HepG2 (cell line): ENCODE data around the gene ETV6. TPM values are rescaled to one million over a fixed set of nuclear protein-coding genes. Genes with fewer than 3 reads are reported as not detected.

Experiments
- ATAC-seq: fragments of 200-7000 bp; cut with Tn5 transposase; 3 replicates; pipeline ENCODE4 v1.9.1; 2020; ENCODE audit warnings: mild to moderate bottlenecking, moderate library complexity
- BruUV-seq: library from RNA; stranded (reverse); fragments of 400-500 nt; replicated peaks from 2 replicates; lab custom pipeline; 2021; lab: Mats Ljungman, UMichigan
- CTCF ChIA-PET: fragments of 300-600 bp; formaldehyde crosslinking; extraction: SDS; loops from one replicate; lab custom pipeline; 2021; ENCODE audit warnings: low total read pairs, inconsistent platforms, low intra/inter-chr PET ratio; lab: Yijun Ruan, JAX
- POLR2A ChIA-PET: fragments of 350-600 bp; sonication (Branson Sonifier 250); formaldehyde crosslinking; loops from one replicate; lab custom pipeline; 2020; ENCODE audit warnings: antibody characterized with exemption, inconsistent platforms; lab: Yijun Ruan, JAX
- DNase-seq: peaks from one replicate; pipeline ENCODE4 v3.0.0-alpha.2; 2015; ENCODE audit warnings: low spot score
- FAIRE-seq: peaks from 3 replicates; lab custom pipeline; 2011; peaks lifted over from hg19 to GRCh38; lab: Jason Lieb, UNC
- H2AFZ ChIP-seq: one replicate; pipeline ENCODE4 v1.6.1; 2011; ENCODE audit warnings: low read length, inconsistent platforms
- H3K27ac ChIP-seq: fragments of 300-600 bp; 3 replicates; pipeline ENCODE4 v1.8.0; 2011; ENCODE audit warnings: mixed run types, mild to moderate bottlenecking, mixed read lengths, low read length, inconsistent platforms; ENCODE audit not compliant: insufficient read depth; ENCODE audit errors: extremely low read length
- H3K27me3 ChIP-seq, 2 experiments: fragments of 200-600 bp in 1 of 2; 2 replicates in 1 of 2; 3 replicates in 1 of 2; pipeline versions ENCODE4 v1.6.0 to v1.8.0; 2011; ENCODE audit warnings: low read length in 2 of 2, mild to moderate bottlenecking in 2 of 2, moderate library complexity in 2 of 2, inconsistent platforms in 1 of 2; ENCODE audit not compliant: insufficient read depth in 2 of 2, control insufficient read depth in 1 of 2
- H3K36me3 ChIP-seq, 2 experiments: fragments of 200-600 bp in 1 of 2; replicated peaks in 1 of 2; 2 replicates in 1 of 2; 3 replicates in 1 of 2; pipeline versions ENCODE4 v1.5.1 to v1.8.0; 2011; ENCODE audit warnings: low read length in 2 of 2, inconsistent platforms in 1 of 2; ENCODE audit not compliant: insufficient read depth in 2 of 2, control insufficient read depth in 1 of 2
- H3K4me1 ChIP-seq: 2 replicates; pipeline ENCODE4 v1.5.1; 2012; ENCODE audit warnings: low read length, inconsistent platforms; ENCODE audit not compliant: insufficient read depth
- H3K4me2 ChIP-seq: 2 replicates; pipeline ENCODE4 v1.6.0; 2011; ENCODE audit warnings: low read depth, low read length, inconsistent platforms
- H3K4me3 ChIP-seq, 3 experiments: fragments of 200-600 bp in 1 of 3; sonication (generic), shearing (Covaris generic) in 1 of 3; replicated peaks in 1 of 3; 2 replicates each; pipeline ENCODE4 v1.5.1; 2011 to 2016; ENCODE audit warnings: low read length in 3 of 3, inconsistent platforms in 2 of 3, low read depth in 2 of 3, mild to moderate bottlenecking in 2 of 3, control low read depth in 1 of 3, mixed read lengths in 1 of 3; ENCODE audit not compliant: insufficient read depth in 1 of 3
- H3K79me2 ChIP-seq: one replicate; pipeline ENCODE4 v1.6.1; 2011; ENCODE audit warnings: low read length, inconsistent platforms; ENCODE audit not compliant: insufficient read depth
- H3K9ac ChIP-seq: 2 replicates; pipeline ENCODE4 v1.6.0; 2011; ENCODE audit warnings: mild to moderate bottlenecking, low read depth, low read length, inconsistent platforms; ENCODE audit not compliant: insufficient read depth
- H3K9me3 ChIP-seq: 2 replicates; pipeline ENCODE4 v1.5.1; 2012; ENCODE audit warnings: mild to moderate bottlenecking, low read length
- H4K20me1 ChIP-seq: 2 replicates; pipeline ENCODE4 v1.6.0; 2011; ENCODE audit warnings: inconsistent platforms, mild to moderate bottlenecking, low read length, moderate library complexity; ENCODE audit not compliant: insufficient read depth
- DNMT3B ChIP-seq: conservative IDR thresholded peaks from 2 replicates; pipeline ENCODE4 v1.6.1; 2016; ENCODE audit warnings: missing biosample characterization, control low read depth
- KDM3A ChIP-seq: IDR thresholded peaks from 2 replicates; pipeline ENCODE4 v1.6.1; 2018; ENCODE audit warnings: low read depth, missing compliant biosample characterization
- RAD51 ChIP-seq: fragments of 450-650 bp; IDR thresholded peaks from 2 replicates; pipeline ENCODE4 v1.6.1; 2016; ENCODE audit warnings: borderline replicate concordance
- ZNF44 ChIP-seq: sonication (generic); formaldehyde crosslinking; IDR thresholded peaks from 2 replicates; pipeline ENCODE4 v1.5.1; 2020; ENCODE audit warnings: mild to moderate bottlenecking, missing genetic modification reagents
- ZSCAN31 ChIP-seq: sonication (generic); formaldehyde crosslinking; IDR thresholded peaks from 2 replicates; pipeline ENCODE4 v1.5.0; 2020; ENCODE audit warnings: low read depth, mild to moderate bottlenecking, missing genetic modification reagents
- WGBS: methylation state at CpG from one replicate; pipeline ENCODE4 v1.1.6; 2017; ENCODE audit warnings: low lambda C conversion rate; 5-methylcytosine and 5-hydroxymethylcytosine counted together
- in situ Hi-C: cut with HindIII; loops from 2 replicates; pipeline ENCODE4 v1.10.0; 2017; ENCODE audit warnings: low pct_unique_long_range_greater_than_20kb; ENCODE audit not compliant: extremely low pct_ligation_motif_present
- intact Hi-C: fragments of 100-400 bp; cut with micrococcal nuclease; formaldehyde crosslinking; loops from one replicate; pipeline ENCODE4 v1.10.0; 2022; ENCODE audit not compliant: unreplicated experiment
- polyA plus RNA-seq, 8 experiments: library from polyadenylated mRNA; depleted of rRNA in 3 of 8; stranded (reverse) in 7 of 8; unstranded in 1 of 8; fragments of >200 nt; fragmentation: Illumina TruSeq in 4 of 8; extraction: Trizol in 4 of 8; gene quantifications; 2 replicates each; pipeline versions ENCODE4 v1.2.1 to v1.2.3, GENCODE V29; 2011 to 2016; ENCODE audit warnings: low read depth in 4 of 8, missing spikeins in 1 of 8, mixed read lengths in 1 of 8; ENCODE audit not compliant: insufficient read depth in 1 of 8
- total RNA-seq, 5 experiments: library from RNA; depleted of rRNA; stranded (reverse); fragments of >200 nt; fragmentation: Illumina TruSeq; extraction: Trizol; gene quantifications; 2 replicates each; pipeline ENCODE4 v1.2.3, GENCODE V29; 2016; ENCODE audit warnings: low read depth in 1 of 5
- TF ChIP-seq, protein P1 (sequence below): sonication (generic); formaldehyde crosslinking; IDR thresholded peaks from 2 replicates; pipeline ENCODE4 v1.5.1; 2020; ENCODE audit warnings: mild to moderate bottlenecking, missing genetic modification reagents, borderline replicate concordance
- TF ChIP-seq, protein P2 (sequence below): sonication (generic); formaldehyde crosslinking; IDR thresholded peaks from 2 replicates; pipeline ENCODE4 v1.4.0; 2020; ENCODE audit warnings: missing genetic modification reagents

ETV6 gene
- total and polyA plus RNA-seq, 2 of the 13 experiments (the other 11 are each of a cell fraction or from before 2014, with no cell fraction given) = 2.2 to 3.0 TPM

DNA sequence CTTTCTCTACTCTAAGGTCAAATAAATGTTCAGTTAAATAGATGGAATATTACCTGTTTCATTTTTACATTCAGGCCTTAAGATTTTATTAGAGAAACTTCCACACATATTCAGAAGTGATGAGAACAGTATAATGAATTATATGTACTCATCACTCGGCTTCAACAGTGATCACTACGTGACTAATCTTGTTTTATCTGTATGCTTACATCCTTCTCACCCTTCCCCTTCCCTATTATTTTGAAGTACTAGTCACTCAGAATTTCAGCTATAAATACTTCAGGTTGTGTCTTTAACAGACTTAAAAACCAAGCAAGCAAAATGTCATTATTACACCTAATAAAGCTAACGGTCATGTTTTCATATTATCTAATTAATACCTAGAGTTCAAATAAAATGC is 34.9 kb downstream of the ETV6 start:
- Histone ChIP-seq H3K9ac (no peak overlapping the region), H3K79me2 (no peaks in the 10 kb centered on the region), H2AFZ (no peak overlapping the region), H4K20me1 (no peaks in the 10 kb centered on the region; the same call in 1 of the 2 replicates), H3K4me2 (no peak overlapping the region), H3K9me3 (no peaks in the 10 kb centered on the region), H3K4me3 (no peak overlapping the region), H3K27me3 (no peaks in the 10 kb centered on the region), H3K27ac (no peak overlapping the region), H3K4me1 (peaks cover 27% of the 10 kb centered on the region), H3K36me3 (no peaks in the 10 kb centered on the region)
- POLR2A ChIA-PET = interaction anchor here (1.2 kb wide), 1 partner anchor 12 kb away, joined by 4 read pairs; no protein-coding TSS in a partner anchor
- CTCF ChIA-PET = no interaction called here
- DNase-seq = no peak
- in situ Hi-C loops = no loop called here
- 94% methylated on average over 3 of the region's 3 CpGs for WGBS
- no peak for FAIRE-seq
- TF ChIP-seq ZNF44 (CRISPR knock-in tag) (no peak), ZSCAN31 (CRISPR knock-in tag) (no peak), DNMT3B (CRISPR knock-in tag) (no peak), KDM3A (CRISPR knock-in tag) (no peak), RAD51 (no peak)
- TF ChIP-seq, protein P1, sequence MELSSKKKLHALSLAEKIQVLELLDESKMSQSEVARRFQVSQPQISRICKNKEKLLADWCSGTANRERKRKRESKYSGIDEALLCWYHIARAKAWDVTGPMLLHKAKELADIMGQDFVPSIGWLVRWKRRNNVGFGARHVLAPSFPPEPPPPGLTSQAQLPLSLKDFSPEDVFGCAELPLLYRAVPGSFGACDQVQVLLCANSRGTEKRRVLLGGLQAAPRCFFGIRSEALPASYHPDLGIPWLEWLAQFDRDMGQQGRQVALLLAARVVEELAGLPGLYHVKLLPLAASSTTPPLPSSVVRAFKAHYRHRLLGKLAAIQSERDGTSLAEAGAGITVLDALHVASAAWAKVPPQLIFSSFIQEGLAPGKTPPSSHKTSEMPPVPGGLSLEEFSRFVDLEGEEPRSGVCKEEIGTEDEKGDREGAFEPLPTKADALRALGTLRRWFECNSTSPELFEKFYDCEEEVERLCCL (CRISPR knock-in tag) = no peak
- TF ChIP-seq, protein P2, sequence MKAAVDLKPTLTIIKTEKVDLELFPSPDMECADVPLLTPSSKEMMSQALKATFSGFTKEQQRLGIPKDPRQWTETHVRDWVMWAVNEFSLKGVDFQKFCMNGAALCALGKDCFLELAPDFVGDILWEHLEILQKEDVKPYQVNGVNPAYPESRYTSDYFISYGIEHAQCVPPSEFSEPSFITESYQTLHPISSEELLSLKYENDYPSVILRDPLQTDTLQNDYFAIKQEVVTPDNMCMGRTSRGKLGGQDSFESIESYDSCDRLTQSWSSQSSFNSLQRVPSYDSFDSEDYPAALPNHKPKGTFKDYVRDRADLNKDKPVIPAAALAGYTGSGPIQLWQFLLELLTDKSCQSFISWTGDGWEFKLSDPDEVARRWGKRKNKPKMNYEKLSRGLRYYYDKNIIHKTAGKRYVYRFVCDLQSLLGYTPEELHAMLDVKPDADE (CRISPR knock-in tag) = no peak
- ATAC-seq = no peak
- no TSS peak for BruUV-seq
- intact Hi-C loops = no loop called here
